Jurkat, Clone E6-1 (cell line): Measurements from ENCODE around the gene IRX1. TPM values are rescaled to one million over a fixed set of nuclear protein-coding genes. Genes with fewer than 3 reads are reported as not detected.

ENCODE experiments used
- DNase-seq: peaks from one replicate; pipeline ENCODE4 v3.0.0-alpha.2; 2011; ENCODE audit warnings: low read depth, low spot score
- H3K4me3 ChIP-seq: 2 replicates; pipeline ENCODE4 v1.5.1; 2011; ENCODE audit warnings: mild to moderate bottlenecking, low read length, control low read depth, moderate library complexity
- polyA plus RNA-seq: library from polyadenylated mRNA; unstranded; fragments of >200 nt; gene quantifications from one replicate; pipeline ENCODE4 v1.2.1, GENCODE V29; 2012; ENCODE audit warnings: missing spikeins; ENCODE audit not compliant: insufficient read length, insufficient read depth

Gene IRX1
- polyA plus RNA-seq, result not detected

GRCh38 chr5:3595006-3595961 is at the start of gene IRX1:
IRX1 (plus strand) TSS chr5:3595832; CDS start chr5:3596106, 274 bp downstream.
- no peak for DNase-seq
- no peak within 1 kb of the TSS for H3K4me3 ChIP-seq

DNA sequence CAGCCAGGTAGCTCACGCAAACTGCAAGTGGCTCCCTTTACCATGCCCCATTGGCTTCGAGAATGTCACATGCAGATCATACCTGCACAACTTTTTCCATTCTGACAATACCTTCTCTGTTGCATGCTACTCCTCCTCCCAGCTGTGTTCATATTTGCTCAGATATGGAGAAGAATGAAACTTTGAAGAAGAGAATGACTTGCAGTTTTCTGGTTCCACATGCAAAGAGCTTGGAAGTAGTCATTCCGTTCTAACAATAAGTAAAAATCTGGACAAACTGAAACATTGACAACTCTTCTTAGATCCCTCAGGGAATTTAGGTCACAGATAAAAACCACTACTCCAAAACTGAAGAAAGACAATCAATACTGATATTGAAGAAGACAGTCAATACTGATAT is 49.6 kb upstream of the IRX1 start:
- no peak overlapping the region for H3K4me3 ChIP-seq
- DNase-seq, result no peak

DNA sequence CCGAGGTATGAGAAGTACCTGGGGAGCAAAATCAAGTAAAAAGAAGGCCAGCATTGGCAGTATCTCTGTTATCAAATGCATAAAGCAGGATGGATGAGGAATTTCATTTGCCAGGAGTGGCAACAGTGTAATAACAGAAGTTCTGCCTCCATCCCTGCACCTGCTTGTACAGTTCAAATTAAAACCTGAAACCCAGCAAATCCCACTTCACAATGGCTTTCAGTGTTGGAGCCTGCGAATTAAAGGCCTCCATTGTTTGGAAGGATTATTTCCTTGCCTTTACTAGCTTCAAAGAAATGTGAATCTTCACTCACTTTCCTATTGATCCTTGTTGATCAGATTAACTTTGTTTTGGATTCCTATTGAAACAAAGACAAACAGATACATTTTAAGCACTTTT is 31.5 kb upstream of the IRX1 start:
- no peak for DNase-seq
- H3K4me3 ChIP-seq, result no peak overlapping the region

GRCh38 chr5:3564827-3565518 is 30.7 kb upstream of the IRX1 start:
- H3K4me3 ChIP-seq, result no peak overlapping the region
- DNase-seq, result no peak

- H3K4me3 ChIP-seq, result no peak overlapping the region
- no peak for DNase-seq
These were observed 10.7 kb upstream of the IRX1 start for GRCh38 chr5:3584724-3585531.

DNA sequence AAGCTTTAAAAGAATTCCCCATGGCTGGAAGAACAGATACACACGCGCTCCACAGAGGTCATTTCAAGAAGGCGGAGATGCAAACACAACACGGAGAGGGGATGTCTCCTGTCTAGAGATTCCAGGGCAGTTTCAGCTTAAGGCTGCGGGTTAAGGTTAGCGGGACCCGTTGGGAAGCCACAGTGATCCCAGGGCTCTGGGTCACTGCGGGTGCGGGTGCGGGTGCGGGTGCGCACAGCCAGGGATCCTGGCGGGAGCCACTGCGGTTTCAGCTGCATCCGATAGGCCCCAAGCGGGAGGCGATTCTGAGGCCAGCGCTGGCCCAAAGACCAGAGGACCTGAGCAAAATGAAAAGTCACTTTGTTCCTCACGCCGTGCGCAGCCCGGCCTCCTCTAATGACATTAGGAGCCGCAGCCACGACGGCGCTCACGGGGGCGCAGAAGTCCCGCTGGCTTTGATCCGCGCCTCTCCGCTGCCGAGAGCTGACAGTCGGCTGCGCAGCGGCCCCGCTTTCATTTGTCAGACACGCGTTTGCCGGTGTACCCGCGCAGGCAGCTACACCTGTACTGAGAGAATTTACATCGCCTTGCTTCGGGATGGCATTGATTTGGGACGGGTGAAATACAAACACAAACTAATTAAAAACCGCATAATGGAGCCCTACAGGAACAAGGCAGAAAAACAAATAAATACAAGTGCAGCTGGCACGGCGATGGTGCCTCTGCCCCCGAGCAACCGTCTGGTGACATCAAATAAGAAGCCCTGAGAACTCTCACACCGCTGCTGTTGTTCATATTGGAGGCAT is 5.3 kb upstream of the IRX1 start:
- no peak overlapping the region for H3K4me3 ChIP-seq
- DNase-seq, result no peak

DNA sequence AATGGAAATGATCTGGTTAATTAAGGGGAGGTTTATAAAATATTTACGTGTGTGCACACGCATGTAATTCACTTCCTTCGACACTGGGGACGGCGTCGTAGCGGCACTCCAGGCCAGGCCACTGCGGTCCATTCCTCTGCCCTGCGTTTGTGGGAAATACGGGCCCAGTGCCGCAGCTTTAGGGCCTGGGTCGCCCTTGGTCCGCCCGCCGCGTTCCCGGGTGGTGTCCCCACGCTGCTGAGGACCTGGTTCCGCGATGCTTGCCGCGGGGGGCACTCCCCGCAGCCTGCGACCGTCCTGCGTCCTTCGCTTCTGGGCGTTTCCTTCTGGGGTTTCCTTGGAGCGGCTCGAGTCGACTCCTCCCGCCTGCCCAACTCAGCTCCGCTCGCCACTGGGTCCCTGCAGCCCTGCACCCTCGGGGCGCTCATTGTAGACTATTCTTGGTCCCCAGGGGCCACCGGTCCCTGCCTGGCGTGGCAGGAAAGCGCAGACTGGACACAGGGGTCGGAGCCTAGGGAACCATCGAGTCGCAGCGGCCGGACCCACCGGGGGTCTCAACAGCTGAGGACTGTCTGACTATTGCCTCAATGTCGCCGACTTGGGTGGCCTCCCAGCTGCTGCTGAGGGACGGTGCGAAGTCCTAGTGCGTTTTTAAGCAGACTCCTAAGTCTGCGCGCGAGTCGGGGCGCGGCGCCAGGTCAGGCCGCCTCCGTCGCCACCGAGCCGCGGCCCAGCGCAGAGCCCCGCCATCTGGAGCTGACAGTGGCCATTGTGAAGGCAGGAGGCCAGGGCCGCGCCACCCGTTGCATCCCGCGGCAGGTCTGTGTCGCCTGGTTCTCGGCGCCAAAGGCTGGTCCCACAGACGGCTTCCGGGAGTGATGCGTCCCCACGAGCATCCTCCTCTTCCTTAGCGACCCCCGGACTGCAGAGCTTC is 4.4 kb upstream of the IRX1 start:
- no peak overlapping the region for H3K4me3 ChIP-seq
- no peak for DNase-seq

GRCh38 chr5:3592298-3592697 is 3.3 kb upstream of the IRX1 start:
- no peak for DNase-seq
- H3K4me3 ChIP-seq, result no peak overlapping the region

- no peak for DNase-seq
- no peak overlapping the region for H3K4me3 ChIP-seq
These were observed 1.7 kb upstream of the IRX1 start for GRCh38 chr5:3593771-3594509.

- no peak for DNase-seq
- H3K4me3 ChIP-seq, result no peak overlapping the region
These were observed 1.1 kb upstream of the IRX1 start for GRCh38 chr5:3594510-3595005.

DNA sequence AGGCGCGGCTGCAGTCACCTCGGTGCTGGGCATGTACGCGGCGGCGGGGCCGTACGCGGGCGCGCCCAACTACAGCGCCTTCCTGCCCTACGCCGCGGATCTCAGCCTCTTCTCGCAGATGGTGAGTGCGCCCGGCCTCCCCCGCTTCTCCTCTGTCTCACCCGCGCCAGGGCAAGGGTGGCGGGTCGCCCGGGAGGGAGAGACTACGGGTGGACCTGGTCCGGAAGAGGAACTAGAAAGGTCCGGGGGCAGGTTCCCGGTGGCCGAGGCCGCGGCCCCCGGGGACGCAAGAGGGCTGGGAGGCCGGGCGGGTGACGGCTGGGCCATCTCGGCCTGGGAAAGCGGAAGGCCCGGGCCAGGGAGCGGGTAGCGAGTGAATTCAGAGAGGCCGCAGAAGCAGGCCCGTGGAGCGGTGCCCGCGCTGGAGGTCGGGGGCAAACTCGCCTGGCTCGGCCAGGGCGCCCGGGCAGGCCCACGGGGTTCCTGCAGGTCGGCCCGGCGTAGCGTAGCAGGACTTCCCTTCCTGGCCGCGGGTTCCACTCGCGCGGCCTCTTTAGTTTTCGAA is 711 bp downstream of the IRX1 start:
- no peak overlapping the region for H3K4me3 ChIP-seq

DNA sequence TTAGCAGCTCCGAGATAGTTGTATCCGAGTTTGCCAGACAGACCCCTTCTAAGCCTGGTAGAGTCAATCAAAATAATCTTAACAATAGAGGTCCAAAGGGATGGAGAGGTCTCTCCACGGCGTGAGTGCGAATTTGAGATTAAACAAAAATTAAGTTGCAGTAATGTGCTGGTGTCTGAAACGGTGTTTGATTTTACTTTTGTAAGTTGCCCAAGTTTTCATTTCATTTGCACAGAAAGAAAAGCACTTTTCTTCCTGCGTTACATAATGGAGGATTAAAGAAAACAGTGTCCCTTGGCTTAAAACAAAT is 1.2 kb downstream of the IRX1 start:
- no peak overlapping the region for H3K4me3 ChIP-seq
- DNase-seq, result no peak

More for the DNA sequence above, 711 bp downstream of the IRX1 start:
- DNase-seq, result no peak

- no peak for DNase-seq
- H3K4me3 ChIP-seq, result no peak overlapping the region
These were observed 1.8 kb downstream of the IRX1 start for GRCh38 chr5:3597167-3598007.

GRCh38 chr5:3598207-3598606 is 2.6 kb downstream of the IRX1 start:
- H3K4me3 ChIP-seq, result no peak overlapping the region

DNA sequence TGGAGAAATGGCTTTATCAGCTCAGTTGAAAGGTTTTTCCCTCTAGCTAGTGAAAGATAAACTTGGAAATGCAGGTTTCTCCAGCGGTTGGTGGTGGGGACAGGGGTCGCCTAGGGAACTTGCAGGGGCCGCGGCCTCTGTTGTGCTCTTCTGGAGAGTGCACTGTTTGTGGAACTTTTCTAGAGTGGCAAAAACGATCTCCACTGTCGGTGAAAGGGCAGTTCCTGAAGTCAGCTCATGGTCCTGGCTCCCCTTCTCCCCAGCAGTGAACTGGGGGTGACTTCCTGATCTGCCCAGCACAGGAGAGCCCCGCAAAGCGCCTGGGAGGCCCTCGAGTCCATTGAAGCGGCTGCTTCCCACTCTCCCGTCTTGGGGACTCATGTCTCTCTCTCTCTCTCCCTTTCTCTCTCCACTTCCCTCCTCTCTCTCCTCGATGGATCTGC is 3.2 kb downstream of the IRX1 start:
- no peak for DNase-seq
- no peak overlapping the region for H3K4me3 ChIP-seq

More at GRCh38 chr5:3598207-3598606, 2.6 kb downstream of the IRX1 start:
- DNase-seq, result no peak
